Left lobe of liver (tissue), 2 donors: Measurements from ENCODE around the gene ANTXR1. TPM values are rescaled to one million over a fixed set of nuclear protein-coding genes. Genes with fewer than 3 reads are reported as not detected.
A peak's percentile ranks its signal among the peaks of the same experiment; 100 is the strongest.
"Not testable (repeated sequence)": the region's sequence is repeated elsewhere in the genome, so short reads cannot be mapped to it uniquely, and the experiment has no call there.

Experiments used
- ATAC-seq: fragments of 200-7000 bp; cut with Tn5 transposase; one replicate; pipeline ENCODE4 v1.9.1; 2020; ENCODE audit warnings: mild to moderate bottlenecking, moderate library complexity
- DNase-seq: peaks from one replicate; pipeline ENCODE4 v3.0.0-alpha.2; 2020; ENCODE audit warnings: low spot score
- total RNA-seq: library from RNA; stranded (reverse); gene quantifications from one replicate; pipeline ENCODE4 v1.2.1, GENCODE V29; 2021
- donor health status: DM: no; HTN: no; CAD: no; lungs with moderate emphysema.
- donor health status: DM: no; HTN: yes; CAD: no.

The ANTXR1 gene
- total RNA-seq, 1 donor from 2014 or later = 2.2 TPM

- DNase-seq (no peak), ATAC-seq (peak; percentile 13)
Measured at GRCh38 chr2:69222953-69223658, 210.1 kb downstream of the ANTXR1 start.

GRCh38 chr2:69223759-69224511, 211.0 kb downstream of the ANTXR1 start:
- no peak for DNase-seq
- ATAC-seq = peak; percentile 88

- DNase-seq = no peak
- ATAC-seq = peak; percentile 50
Measured at GRCh38 chr2:69224512-69224837, 211.5 kb downstream of the ANTXR1 start.

GRCh38 chr2:69225933-69226332, 213.0 kb downstream of the ANTXR1 start:
- ATAC-seq (no peak), DNase-seq (no peak)

GRCh38 chr2:69226903-69227302, 213.9 kb downstream of the ANTXR1 start:
- DNase-seq (no peak), ATAC-seq (no peak)

GRCh38 chr2:69227716-69228115, 214.7 kb downstream of the ANTXR1 start:
- ATAC-seq (no peak), DNase-seq (no peak)

GRCh38 chr2:69230946-69231345, 218.0 kb downstream of the ANTXR1 start:
- DNase-seq, ATAC-seq: not testable (repeated sequence)

GRCh38 chr2:69231612-69232277, 218.8 kb downstream of the ANTXR1 start:
- ATAC-seq = peak; percentile 68

GRCh38 chr2:69235835-69236234, 222.9 kb downstream of the ANTXR1 start:
- ATAC-seq, DNase-seq: not testable (repeated sequence)

More at GRCh38 chr2:69231612-69232277, 218.8 kb downstream of the ANTXR1 start:
- DNase-seq = no peak

- no peak for DNase-seq
- peak; percentile 47 for ATAC-seq
Measured at GRCh38 chr2:69237070-69237670, 224.2 kb downstream of the ANTXR1 start.

GRCh38 chr2:69238449-69239031, 225.6 kb downstream of the ANTXR1 start:
- no peak for DNase-seq
- no peak for ATAC-seq

GRCh38 chr2:69241093-69241492, 228.1 kb downstream of the ANTXR1 start:
- DNase-seq (no peak), ATAC-seq (no peak)

GRCh38 chr2:69241664-69242514, 228.9 kb downstream of the ANTXR1 start:
- ATAC-seq = no peak
- DNase-seq = no peak

GRCh38 chr2:69242651-69243051, 229.7 kb downstream of the ANTXR1 start:
- DNase-seq (no peak), ATAC-seq (no peak)

- no peak for DNase-seq
- ATAC-seq = no peak
Measured at GRCh38 chr2:69243652-69244051, 230.7 kb downstream of the ANTXR1 start.

- no peak for ATAC-seq
- no peak for DNase-seq
Measured at GRCh38 chr2:69244882-69245281, 231.9 kb downstream of the ANTXR1 start.

GRCh38 chr2:69247583-69247982, 234.6 kb downstream of the ANTXR1 start:
- no peak for DNase-seq
- no peak for ATAC-seq

- DNase-seq (no peak), ATAC-seq (no peak)
Measured at GRCh38 chr2:69248232-69248631, 235.3 kb downstream of the ANTXR1 start.

GRCh38 chr2:69250981-69251380, 238.0 kb downstream of the ANTXR1 start:
- DNase-seq (no peak), ATAC-seq (no peak)

GRCh38 chr2:69251943-69252342, 239.0 kb downstream of the ANTXR1 start:
- DNase-seq (no peak), ATAC-seq (no peak)
